GM04503 (cell line): ENCODE data around the gene KCTD17.

ENCODE experiments used
- DNase-seq: peaks from one replicate; pipeline ENCODE4 v3.0.0-alpha.2; 2012; ENCODE audit warnings: low read depth

The KCTD17 gene

GRCh38 chr22:37043209-37043827 is 8.2 kb upstream of the KCTD17 start:
- DNase-seq, result no peak

DNA sequence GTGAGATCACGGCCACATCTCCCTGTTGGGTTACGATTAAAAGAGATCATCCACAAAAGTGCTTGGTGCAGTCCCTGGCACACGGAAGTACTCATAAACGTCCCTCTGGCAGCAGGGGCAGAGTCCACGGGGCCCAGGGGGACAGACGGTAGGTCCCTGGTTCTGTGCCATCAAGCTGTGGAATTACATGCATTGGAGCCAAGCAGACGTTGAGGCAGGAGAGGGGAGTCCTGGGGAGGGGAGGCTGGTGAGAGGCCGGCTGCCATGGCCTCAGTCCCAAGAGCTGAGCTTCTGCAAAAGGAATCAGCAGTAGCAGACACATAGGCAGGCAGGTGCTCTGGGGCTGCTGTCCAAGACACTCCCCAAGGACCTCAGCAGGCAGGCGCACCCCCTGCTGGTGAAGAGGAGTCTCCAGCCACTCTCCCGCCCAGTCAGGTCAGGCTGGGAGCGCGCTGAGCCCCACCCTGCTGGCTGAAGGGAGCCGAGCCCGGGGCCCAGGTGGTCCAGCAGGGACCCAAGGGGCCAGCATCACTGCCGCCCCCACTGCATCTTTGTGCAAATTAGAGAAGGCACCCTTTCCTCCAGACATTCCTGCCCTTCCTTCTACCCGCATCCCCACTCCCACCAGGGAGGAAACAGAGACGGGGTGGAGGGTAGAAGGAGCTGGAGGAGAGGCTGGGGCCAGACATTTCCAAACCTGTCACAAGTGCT is 7.6 kb upstream of the KCTD17 start:
- DNase-seq, result no peak

GRCh38 chr22:37044634-37045625 is 6.6 kb upstream of the KCTD17 start:
- DNase-seq, result no peak

- no peak for DNase-seq
These were observed 5.6 kb upstream of the KCTD17 start for GRCh38 chr22:37045958-37046357.

DNA sequence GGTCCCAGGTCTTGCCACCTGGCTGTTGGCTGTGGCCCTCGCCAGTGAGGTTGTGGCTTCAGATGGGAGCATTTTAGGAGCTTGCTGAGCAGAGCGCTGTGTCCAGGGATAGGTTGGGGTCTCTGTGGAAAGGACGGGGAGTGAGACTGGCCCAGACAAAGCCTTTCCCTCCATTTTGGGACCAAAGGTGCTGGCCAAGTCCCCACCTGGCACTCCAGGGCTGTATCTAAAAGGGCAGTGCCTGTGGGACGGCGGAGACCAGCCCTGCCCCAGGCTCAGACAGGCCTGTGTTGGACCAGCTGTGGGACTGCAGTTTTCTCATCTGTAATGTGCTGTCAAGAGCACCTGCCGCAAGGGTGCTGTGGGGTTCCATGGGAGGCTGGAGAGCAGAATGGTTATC is 5.0 kb upstream of the KCTD17 start:
- no peak for DNase-seq

DNA sequence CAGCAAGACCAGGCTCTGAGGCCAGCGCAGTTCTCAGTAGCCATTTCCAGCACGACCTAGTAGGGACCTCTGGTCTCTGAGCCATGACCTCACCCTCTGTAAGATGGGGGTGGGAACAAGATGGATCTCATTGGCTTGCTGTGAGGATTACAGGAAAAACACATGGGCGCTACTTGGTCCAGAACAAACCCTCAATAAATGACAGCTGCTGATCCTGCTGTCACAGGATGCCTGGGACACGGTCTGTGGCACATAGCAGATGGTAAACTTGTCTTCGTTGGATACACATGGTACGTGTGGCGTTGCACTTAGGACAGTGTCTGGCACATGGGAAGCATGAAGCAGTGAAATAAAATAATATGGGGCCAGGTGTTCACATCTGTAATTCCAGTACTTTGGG is 4.5 kb upstream of the KCTD17 start:
- no peak for DNase-seq

DNA sequence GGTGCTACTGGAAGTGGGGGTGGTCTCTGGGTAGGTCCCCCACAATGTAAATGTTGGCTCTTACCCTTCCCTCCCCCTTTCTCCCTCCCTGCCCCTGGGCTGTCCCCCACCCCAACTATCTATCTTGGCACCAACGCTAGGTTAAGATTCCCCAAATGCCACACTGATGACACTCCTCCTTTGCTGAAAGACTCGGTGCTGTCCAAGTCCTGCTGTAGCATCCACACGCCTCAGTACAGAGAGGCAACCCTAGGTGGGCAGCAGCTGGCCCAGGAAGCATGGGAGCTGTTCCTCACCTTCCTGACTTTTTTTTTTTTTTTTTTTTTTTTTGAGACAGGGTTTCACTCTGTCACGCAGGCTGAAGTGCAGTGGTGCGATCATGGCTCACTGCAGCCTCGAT is 3.4 kb upstream of the KCTD17 start:
- no peak for DNase-seq

DNA sequence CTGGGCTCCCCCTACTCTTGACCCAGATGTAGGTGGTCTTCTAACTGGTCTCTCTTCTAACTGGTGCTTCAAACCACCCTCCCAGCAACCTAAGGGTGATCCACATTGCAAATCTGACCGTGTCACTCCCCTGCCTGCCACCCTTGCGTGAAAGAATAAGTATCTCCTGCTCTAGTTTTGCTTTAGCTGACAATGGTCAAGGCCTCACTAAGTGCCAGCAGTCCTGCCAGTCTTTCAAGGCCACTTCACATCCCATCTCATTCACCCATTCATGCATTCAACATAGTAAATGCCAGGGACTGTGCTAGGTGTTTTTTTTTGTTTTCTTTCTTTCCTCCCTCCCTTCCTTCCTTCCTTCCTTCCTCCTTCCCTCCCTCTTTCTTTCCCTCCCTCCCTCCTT is 2.3 kb upstream of the KCTD17 start:
- no peak for DNase-seq

DNA sequence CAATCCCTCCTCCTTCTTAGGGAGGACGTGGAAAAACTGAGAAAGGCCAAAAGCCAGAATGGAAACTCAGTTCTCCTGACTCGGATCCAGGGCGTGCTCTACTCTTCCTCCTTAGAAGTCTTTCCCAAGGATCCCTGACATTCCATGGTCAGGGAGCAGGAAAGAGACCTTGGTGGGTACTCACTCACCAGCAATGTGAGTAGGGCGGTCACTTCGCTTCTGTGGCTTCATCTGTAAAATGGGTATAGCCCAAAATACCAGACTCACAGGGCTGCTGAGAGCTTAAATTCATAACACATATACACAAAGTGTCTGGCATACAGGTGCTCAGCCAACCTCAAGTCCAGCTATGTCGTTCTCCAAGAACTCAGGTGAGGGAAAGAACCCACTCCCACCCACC is 629 bp upstream of the KCTD17 start:
- DNase-seq, result no peak

DNA sequence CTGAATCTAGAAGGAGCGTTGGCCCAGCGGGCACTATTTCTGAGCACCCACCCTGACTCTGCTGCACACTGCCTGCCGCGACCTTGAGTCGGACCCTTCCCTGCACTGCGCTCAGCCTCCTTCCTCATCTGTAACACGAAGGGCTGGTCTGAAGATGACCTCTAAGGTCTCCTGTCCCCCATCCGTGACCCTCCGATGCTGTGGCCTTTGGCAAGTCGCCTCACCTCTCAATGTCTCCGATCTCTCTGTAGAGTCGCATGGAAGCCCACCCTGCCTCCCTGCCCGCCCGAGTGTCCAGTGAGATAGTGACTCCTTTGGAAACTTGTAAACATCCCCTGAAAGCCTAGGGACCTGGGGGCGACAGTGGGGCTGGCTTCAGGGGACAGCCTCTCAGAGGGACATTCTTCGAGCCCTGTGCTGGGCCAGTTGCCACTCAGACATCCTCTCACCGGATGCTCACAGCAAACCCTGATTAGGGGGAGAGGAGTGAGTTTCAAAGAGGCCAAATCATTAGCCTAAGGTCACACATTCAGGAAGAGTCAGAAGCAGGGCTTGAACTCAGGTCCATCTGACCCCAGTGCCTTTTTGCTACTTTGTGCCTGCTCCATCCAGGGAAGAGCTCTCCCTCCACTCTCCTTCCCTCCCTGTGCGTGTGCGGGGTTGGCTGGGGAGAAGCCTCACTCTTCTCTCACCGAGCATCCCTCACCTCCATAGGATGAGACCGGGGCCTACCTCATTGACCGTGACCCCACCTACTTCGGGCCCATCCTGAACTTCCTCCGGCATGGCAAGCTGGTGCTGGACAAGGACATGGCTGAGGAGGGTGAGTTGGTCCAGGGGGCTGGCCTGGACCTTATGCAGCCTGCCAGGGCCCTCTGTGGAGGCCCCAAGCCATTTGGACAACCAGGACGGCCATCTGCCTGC is 1.1 kb downstream of the KCTD17 start:
- no peak for DNase-seq

GRCh38 chr22:37053310-37054055 is 1.9 kb downstream of the KCTD17 start:
- DNase-seq, result no peak

DNA sequence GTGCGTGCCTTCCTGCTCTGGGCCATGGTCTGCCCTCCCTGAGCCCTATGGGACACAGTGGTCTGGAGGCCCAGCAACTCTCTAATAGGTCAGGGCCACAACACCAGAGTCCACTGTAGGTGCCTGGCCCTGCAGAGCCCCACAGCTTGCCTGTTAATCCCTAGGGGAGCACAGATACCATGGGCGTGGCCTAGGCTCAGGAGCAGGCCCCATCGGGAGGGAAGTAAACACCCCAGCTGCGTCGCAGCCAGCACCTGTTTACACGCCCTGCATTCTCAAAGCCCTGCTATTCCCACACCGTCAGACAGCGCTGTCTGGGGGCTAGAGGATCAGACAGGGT is 2.5 kb downstream of the KCTD17 start:
- DNase-seq, result no peak

- DNase-seq, result no peak
These were observed 3.2 kb downstream of the KCTD17 start for GRCh38 chr22:37054600-37055365.

DNA sequence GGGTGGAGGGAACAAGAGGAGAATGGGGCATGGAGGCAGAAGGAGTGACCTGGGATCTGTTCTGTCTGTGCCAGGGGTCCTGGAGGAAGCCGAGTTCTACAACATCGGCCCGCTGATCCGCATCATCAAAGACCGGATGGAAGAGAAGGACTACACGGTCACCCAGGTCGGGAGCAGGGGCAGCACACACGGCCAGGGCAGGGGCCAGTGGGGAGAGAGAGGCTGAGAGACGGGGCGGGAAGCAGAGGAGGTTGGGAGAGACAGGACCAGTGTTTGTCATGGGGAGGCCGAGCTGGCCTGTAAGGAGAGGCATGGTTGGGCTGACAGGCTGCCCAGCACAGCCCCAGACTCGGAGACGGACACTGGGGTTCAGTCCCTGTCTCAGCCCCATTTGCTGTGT is 4.7 kb downstream of the KCTD17 start:
- DNase-seq, result no peak

DNA sequence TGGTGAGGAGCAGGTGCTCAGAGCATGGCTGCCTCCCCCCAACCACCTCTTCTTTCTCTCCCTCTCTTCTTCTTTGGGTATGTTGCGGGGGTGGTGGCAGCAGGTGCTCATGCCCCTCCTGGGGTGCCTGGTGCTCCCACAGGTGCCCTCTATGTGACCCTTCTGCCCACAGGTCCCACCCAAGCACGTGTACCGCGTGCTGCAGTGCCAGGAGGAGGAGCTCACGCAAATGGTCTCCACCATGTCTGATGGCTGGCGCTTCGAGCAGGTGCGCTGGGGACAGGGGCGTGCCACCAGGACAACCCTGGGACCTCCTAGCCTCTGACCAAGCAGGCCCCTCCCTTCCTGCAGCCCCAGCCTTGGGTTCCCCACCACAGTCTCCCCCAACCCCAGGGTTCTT is 5.7 kb downstream of the KCTD17 start:
- no peak for DNase-seq

DNA sequence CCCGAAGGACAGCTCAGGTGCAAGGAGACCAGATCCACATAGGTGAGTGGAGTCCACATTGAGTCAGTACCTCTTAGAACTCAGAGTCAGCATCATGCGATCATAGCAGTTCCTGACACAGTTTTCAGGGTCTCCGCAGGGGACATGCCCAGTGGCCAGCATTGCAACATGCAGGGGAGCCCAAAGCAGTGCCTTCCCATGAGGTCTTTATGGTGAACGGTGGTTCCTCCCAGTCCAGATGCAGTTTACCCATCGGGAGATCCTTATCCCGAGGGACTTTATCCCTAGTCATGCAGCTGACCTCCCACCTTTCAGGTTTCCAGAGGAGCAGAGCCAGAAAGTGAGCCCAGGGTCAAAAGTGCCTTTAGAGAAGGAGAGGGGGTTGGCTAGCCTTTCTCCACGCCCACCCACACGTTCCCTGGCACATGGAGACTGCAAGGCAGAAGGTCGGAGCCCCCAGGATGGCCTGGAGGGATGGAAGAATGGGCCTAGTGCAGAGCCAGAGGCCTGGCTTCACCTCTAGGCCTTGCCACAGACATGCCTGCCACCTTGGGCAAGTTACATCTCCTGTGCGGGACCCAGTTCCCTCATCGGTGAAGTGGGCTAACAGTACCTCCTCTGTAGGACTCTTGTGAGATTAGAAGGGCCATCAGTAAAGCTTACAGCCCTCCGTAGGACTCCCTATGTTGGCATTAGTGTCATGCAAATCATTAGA is 6.4 kb downstream of the KCTD17 start:
- DNase-seq, result no peak

GRCh38 chr22:37058917-37059701 is 7.6 kb downstream of the KCTD17 start:
- no peak for DNase-seq

DNA sequence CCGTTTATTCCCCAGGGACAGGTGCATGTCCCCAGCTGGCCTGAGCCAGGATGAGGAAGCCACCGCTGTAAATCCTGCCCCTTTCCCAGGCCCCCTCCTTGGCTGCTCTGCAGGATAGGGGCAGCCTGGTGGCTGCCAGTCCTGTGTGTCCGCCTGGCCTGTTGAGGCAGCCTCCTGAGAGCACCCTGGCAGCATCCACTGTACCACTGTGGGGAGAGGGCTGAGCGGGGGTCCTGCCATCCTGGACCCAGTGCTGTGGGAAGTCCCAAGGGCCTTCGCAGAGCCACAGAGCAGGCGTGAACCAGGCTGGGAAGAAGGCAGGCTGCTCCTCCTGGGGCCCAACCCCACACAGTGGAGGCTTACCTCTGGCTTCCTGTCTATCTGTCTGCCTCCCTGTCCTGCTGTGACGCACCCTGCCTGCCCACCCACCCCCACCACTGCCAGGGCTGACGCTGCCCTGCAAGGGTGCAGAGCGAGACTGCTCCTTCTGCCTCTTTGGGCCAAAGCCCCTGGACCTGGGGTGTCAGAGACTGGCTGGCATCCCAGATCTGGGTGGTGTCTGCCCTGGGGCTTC is 8.4 kb downstream of the KCTD17 start:
- no peak for DNase-seq
